Astrocyte (in vitro differentiated cells and primary cell): ENCODE measurements around the gene MYPN. TPM values are rescaled to one million over a fixed set of nuclear protein-coding genes. Genes with fewer than 3 reads are reported as not detected.

Experiments used
- DNase-seq: peaks from one replicate; pipeline ENCODE4 v3.0.0-alpha.2; 2010; ENCODE audit warnings: low read depth
- FAIRE-seq: peaks from 2 replicates; lab custom pipeline; 2011; peaks lifted over from hg19 to GRCh38; lab: Jason Lieb, UNC
- H2AFZ ChIP-seq: 2 replicates; pipeline ENCODE4 v1.6.0; 2012; ENCODE audit warnings: low read depth, low read length, inconsistent platforms
- H3K27ac ChIP-seq: 2 replicates; pipeline ENCODE4 v1.5.1; 2011; ENCODE audit warnings: low read depth, low read length, inconsistent platforms
- H3K27me3 ChIP-seq: 2 replicates; pipeline ENCODE4 v1.6.0; 2011; ENCODE audit warnings: low read length, inconsistent platforms; ENCODE audit not compliant: insufficient read depth
- H3K36me3 ChIP-seq: 2 replicates; pipeline ENCODE4 v1.5.1; 2011; ENCODE audit warnings: low read length, inconsistent platforms; ENCODE audit not compliant: insufficient read depth
- H3K4me1 ChIP-seq: 2 replicates; pipeline ENCODE4 v1.5.1; 2011; ENCODE audit warnings: low read length, inconsistent platforms; ENCODE audit not compliant: insufficient read depth
- H3K4me2 ChIP-seq: 2 replicates; pipeline ENCODE4 v1.6.0; 2012; ENCODE audit warnings: low read length, inconsistent platforms
- H3K4me3 ChIP-seq: 2 replicates; pipeline ENCODE4 v1.5.1; 2011; ENCODE audit warnings: low read depth, mild to moderate bottlenecking, low read length, inconsistent platforms; ENCODE audit not compliant: insufficient read depth
- H3K79me2 ChIP-seq: 2 replicates; pipeline ENCODE4 v1.6.0; 2012; ENCODE audit warnings: mild to moderate bottlenecking, low read length, inconsistent platforms; ENCODE audit not compliant: insufficient read depth
- H3K9ac ChIP-seq: 2 replicates; pipeline ENCODE4 v1.6.0; 2012; ENCODE audit warnings: mild to moderate bottlenecking, low read length, inconsistent platforms
- H3K9me3 ChIP-seq: 2 replicates; pipeline ENCODE4 v1.5.1; 2012; ENCODE audit warnings: low read depth, mild to moderate bottlenecking, low read length, inconsistent platforms; ENCODE audit not compliant: insufficient read depth
- H4K20me1 ChIP-seq: 2 replicates; pipeline ENCODE4 v1.6.0; 2012; ENCODE audit warnings: low read length, inconsistent platforms; ENCODE audit not compliant: insufficient read depth
- H3K27ac Mint-ChIP-seq: one replicate; pipeline ENCODE4 v1.8.0; 2021; ENCODE audit warnings: mild to moderate bottlenecking, mixed read lengths; ENCODE audit not compliant: unreplicated experiment
- H3K27me3 Mint-ChIP-seq: one replicate; pipeline ENCODE4 v1.8.0; 2021; ENCODE audit warnings: low read depth, mixed read lengths; ENCODE audit not compliant: unreplicated experiment
- H3K36me3 Mint-ChIP-seq: one replicate; pipeline ENCODE4 v1.8.0; 2021; ENCODE audit warnings: low read depth, mixed read lengths; ENCODE audit not compliant: unreplicated experiment
- H3K4me1 Mint-ChIP-seq: one replicate; pipeline ENCODE4 v1.8.0; 2021; ENCODE audit warnings: low read depth, mixed read lengths; ENCODE audit not compliant: unreplicated experiment
- H3K4me3 Mint-ChIP-seq: one replicate; pipeline ENCODE4 v1.8.0; 2021; ENCODE audit warnings: mild to moderate bottlenecking, moderate library complexity, mixed read lengths; ENCODE audit not compliant: unreplicated experiment
- H3K9me3 Mint-ChIP-seq: one replicate; pipeline ENCODE4 v1.8.0; 2021; ENCODE audit warnings: mild to moderate bottlenecking, mixed read lengths; ENCODE audit not compliant: unreplicated experiment
- EZH2 ChIP-seq: IDR thresholded peaks from 2 replicates; pipeline ENCODE4 v1.6.1; 2012; ENCODE audit warnings: mild to moderate bottlenecking, low read length, inconsistent platforms; ENCODE audit not compliant: insufficient read depth
- total RNA-seq: library from RNA; stranded (reverse); gene quantifications from 2 replicates; pipeline ENCODE4 v1.2.1, GENCODE V29; 2021
- TF ChIP-seq, protein P1 (sequence below): IDR thresholded peaks from 2 replicates; pipeline ENCODE4 v1.5.1; 2011; ENCODE audit warnings: low read depth, mild to moderate bottlenecking, inconsistent platforms, low read length, moderate library complexity; ENCODE audit not compliant: insufficient read depth

The MYPN gene
- total RNA-seq, 1 donor from 2014 or later: 0.11 TPM

DNA sequence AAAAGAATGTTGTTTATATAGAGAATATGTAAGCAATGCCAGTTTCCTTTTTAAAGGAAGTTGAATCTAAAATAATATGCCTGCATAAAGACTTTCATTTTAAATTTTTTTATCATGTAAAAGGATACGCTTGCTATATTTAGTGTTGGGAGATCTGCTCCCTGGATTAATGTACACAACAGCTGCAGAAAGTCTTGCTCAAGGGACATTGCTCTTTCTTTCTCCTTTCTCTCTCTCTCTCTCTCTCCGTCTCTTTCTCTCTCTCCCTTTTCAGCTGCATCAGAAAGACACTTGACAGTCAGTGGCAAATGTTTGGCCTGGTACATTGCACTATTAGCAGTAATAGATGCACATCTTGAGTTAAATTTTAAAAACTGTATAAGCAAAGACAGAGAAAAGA lies 739 bp downstream of the MYPN start:
- H3K79me2 ChIP-seq: no peaks in the 10 kb centered on the region
- no peaks in the 10 kb centered on the region for H4K20me1 ChIP-seq
- H3K9ac ChIP-seq: no peak overlapping the region
- no peak overlapping the region for H3K27ac ChIP-seq
- H3K9me3 ChIP-seq: no peaks in the 10 kb centered on the region
- TF ChIP-seq, protein P1, sequence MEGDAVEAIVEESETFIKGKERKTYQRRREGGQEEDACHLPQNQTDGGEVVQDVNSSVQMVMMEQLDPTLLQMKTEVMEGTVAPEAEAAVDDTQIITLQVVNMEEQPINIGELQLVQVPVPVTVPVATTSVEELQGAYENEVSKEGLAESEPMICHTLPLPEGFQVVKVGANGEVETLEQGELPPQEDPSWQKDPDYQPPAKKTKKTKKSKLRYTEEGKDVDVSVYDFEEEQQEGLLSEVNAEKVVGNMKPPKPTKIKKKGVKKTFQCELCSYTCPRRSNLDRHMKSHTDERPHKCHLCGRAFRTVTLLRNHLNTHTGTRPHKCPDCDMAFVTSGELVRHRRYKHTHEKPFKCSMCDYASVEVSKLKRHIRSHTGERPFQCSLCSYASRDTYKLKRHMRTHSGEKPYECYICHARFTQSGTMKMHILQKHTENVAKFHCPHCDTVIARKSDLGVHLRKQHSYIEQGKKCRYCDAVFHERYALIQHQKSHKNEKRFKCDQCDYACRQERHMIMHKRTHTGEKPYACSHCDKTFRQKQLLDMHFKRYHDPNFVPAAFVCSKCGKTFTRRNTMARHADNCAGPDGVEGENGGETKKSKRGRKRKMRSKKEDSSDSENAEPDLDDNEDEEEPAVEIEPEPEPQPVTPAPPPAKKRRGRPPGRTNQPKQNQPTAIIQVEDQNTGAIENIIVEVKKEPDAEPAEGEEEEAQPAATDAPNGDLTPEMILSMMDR: no peak
- TF ChIP-seq EZH2: no peak
- no peak overlapping the region for H3K4me3 ChIP-seq
- H3K36me3 Mint-ChIP-seq: no peaks in the 10 kb centered on the region
- no peaks in the 10 kb centered on the region for H3K9me3 Mint-ChIP-seq
- no peaks in the 10 kb centered on the region for H3K27me3 ChIP-seq
- peaks cover 15% of the 10 kb centered on the region for H3K4me1 Mint-ChIP-seq
- no peak overlapping the region for H3K4me3 Mint-ChIP-seq
- no peaks in the 10 kb centered on the region for H3K36me3 ChIP-seq
- H3K4me2 ChIP-seq: no peak overlapping the region
- H3K4me1 ChIP-seq: peaks cover 13% of the 10 kb centered on the region
- no peak for FAIRE-seq
- no peak overlapping the region for H2AFZ ChIP-seq
- no peak for DNase-seq
- no peak overlapping the region for H3K27ac Mint-ChIP-seq
- H3K27me3 Mint-ChIP-seq: no peaks in the 10 kb centered on the region

DNA sequence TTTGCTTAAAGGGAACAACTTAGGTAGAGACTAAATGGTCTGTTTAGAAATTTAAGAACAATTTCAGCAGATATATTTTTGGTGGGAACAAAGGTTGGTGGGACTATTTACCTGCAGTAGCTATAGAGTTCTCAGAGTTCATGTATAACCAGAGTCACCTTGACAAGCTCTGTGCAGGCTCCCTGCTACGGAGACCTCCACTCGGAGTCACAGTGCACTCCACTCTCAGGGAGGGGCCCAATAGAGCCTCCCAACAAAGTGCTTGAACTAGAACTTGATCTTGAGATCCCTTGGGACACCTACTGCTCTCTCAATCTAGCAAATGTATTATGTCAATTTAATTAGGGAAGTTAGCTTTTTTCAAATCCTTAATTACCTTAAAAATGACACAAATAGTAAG lies 2.3 kb downstream of the MYPN start:
- no peak overlapping the region for H3K9ac ChIP-seq
- Mint-ChIP-seq H3K4me1 (peaks cover 5% of the 10 kb centered on the region), H3K36me3 (no peaks in the 10 kb centered on the region), H3K27ac (no peak overlapping the region), H3K9me3 (no peaks in the 10 kb centered on the region), H3K27me3 (no peaks in the 10 kb centered on the region), H3K4me3 (no peak overlapping the region)
- H3K27me3 ChIP-seq: no peaks in the 10 kb centered on the region
- no peaks in the 10 kb centered on the region for H3K36me3 ChIP-seq
- no peak overlapping the region for H2AFZ ChIP-seq
- H4K20me1 ChIP-seq: no peaks in the 10 kb centered on the region
- no peak overlapping the region for H3K4me3 ChIP-seq
- FAIRE-seq (no peak), DNase-seq (no peak)
- no peak overlapping the region for H3K27ac ChIP-seq
- peaks cover 5% of the 10 kb centered on the region for H3K4me1 ChIP-seq
- H3K79me2 ChIP-seq: no peaks in the 10 kb centered on the region
- TF ChIP-seq, protein P1: no peak
- no peak for TF ChIP-seq EZH2
- H3K4me2 ChIP-seq: no peak overlapping the region
- no peaks in the 10 kb centered on the region for H3K9me3 ChIP-seq

DNA sequence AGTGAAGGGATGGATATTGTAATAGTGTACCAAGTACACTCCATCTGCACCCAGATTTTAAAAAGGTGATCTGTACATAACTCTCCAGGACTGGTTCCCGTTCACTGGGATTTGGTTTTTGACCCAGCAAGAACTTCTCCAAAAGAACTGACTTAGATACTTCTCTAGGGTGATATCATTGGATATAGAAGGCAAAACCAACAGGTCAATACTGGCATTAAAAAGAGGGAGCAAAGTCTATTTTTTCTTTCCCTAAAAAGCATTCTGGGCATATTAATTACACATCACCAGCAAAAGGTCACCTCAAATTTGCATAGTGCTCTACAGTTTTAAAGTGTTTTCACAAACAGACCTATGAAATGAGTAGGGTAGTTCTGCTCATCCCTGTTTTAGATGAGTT lies 3.5 kb downstream of the MYPN start:
- no peaks in the 10 kb centered on the region for H3K27me3 ChIP-seq
- Mint-ChIP-seq H3K4me3 (no peak overlapping the region), H3K27me3 (no peaks in the 10 kb centered on the region), H3K36me3 (no peaks in the 10 kb centered on the region), H3K27ac (no peak overlapping the region), H3K4me1 (peaks cover 2% of the 10 kb centered on the region), H3K9me3 (no peaks in the 10 kb centered on the region)
- TF ChIP-seq, protein P1: no peak
- no peak for TF ChIP-seq EZH2
- no peaks in the 10 kb centered on the region for H4K20me1 ChIP-seq
- no peak overlapping the region for H2AFZ ChIP-seq
- no peak overlapping the region for H3K9ac ChIP-seq
- DNase-seq: no peak
- H3K9me3 ChIP-seq: no peaks in the 10 kb centered on the region
- no peak overlapping the region for H3K27ac ChIP-seq
- H3K79me2 ChIP-seq: no peaks in the 10 kb centered on the region
- no peaks in the 10 kb centered on the region for H3K36me3 ChIP-seq
- no peak for FAIRE-seq
- H3K4me1 ChIP-seq: no peaks in the 10 kb centered on the region
- H3K4me2 ChIP-seq: no peak overlapping the region
- H3K4me3 ChIP-seq: no peak overlapping the region
